ENCODE data around the gene AGAP1. TPM values are rescaled to one million over a fixed set of nuclear protein-coding genes. Genes with fewer than 3 reads are reported as not detected.
A peak's percentile ranks its signal among the peaks of the same experiment; 100 is the strongest.

Gene AGAP1
- polyA plus RNA-seq, 1 experiment = 12.4 TPM

DNA sequence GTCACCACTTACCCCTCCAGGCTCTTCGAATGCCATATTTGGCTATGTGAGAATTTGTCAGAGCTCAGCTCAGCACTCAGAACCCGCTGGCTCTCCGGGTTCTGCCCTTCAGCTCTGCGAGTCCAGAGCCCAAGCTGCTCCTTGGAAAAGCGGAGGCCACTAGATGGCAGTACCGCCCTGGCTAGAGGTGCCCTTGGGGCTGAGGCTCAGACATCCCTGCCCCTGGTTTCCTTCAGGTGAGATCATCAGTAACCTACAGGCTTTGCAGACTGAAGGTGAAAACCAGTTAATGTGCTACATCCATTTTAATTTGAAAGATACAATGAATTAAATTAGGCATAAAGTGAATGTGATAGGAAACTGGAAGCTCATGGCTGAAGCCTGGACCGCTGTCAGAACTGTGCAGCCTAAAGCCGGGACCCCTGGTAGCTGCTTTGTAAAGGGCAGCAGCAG lies 285.6 kb downstream of the AGAP1 start:
- ChIA-PET POLR2A (no interaction called here), CTCF (interaction anchor here (0.6 to 7.7 kb wide), 54 partner anchors 8 to 574 kb away, joined by 3 to 368 read pairs (median 5); partner anchors contain the start of gene GBX2)
- TF ChIP-seq, protein P1, sequence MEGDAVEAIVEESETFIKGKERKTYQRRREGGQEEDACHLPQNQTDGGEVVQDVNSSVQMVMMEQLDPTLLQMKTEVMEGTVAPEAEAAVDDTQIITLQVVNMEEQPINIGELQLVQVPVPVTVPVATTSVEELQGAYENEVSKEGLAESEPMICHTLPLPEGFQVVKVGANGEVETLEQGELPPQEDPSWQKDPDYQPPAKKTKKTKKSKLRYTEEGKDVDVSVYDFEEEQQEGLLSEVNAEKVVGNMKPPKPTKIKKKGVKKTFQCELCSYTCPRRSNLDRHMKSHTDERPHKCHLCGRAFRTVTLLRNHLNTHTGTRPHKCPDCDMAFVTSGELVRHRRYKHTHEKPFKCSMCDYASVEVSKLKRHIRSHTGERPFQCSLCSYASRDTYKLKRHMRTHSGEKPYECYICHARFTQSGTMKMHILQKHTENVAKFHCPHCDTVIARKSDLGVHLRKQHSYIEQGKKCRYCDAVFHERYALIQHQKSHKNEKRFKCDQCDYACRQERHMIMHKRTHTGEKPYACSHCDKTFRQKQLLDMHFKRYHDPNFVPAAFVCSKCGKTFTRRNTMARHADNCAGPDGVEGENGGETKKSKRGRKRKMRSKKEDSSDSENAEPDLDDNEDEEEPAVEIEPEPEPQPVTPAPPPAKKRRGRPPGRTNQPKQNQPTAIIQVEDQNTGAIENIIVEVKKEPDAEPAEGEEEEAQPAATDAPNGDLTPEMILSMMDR (IDR thresholded peaks at IDR 0.05; ENCODE audit: low read depth, low read length) = peak; percentile 97
- Histone ChIP-seq H3K27ac (ENCODE audit: low read depth, low read length) (no peak overlapping the region), H3K9me3 (ENCODE audit: control insufficient read depth, insufficient read depth, low read length) (no peaks in the 10 kb centered on the region), H3K27me3 (ENCODE audit: control insufficient read depth, insufficient read depth, low read length) (no peaks in the 10 kb centered on the region), H3K4me3 (ENCODE audit: low read depth, low read length) (no peak overlapping the region)
- peak; percentile 29 for DNase-seq (ENCODE audit: low read depth, low spot score)

DNA sequence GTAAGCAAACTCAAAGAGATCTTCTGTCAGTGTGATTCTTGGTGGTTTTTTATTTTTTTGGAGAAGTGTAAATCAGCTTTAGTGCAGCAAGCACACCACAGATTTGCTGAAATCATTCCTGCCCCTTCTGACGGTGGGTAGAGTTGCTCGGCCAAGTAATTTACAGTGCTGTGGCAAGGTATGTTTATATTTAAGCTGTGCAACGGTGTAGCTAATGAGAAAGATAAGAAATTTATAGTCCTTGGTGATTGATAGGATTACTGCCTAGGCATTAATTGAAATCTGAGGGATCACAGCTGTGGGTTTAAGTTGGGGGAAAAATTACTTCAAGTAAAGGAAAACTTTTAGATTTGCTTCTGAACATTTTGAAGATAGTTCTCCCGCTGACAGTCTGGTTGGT lies 286.6 kb downstream of the AGAP1 start:
- Histone ChIP-seq H3K27me3 (ENCODE audit: control insufficient read depth, insufficient read depth, low read length) (no peaks in the 10 kb centered on the region), H3K27ac (ENCODE audit: low read depth, low read length) (no peak overlapping the region), H3K4me3 (ENCODE audit: low read depth, low read length) (no peak overlapping the region), H3K9me3 (ENCODE audit: control insufficient read depth, insufficient read depth, low read length) (no peaks in the 10 kb centered on the region)
- TF ChIP-seq, protein P1 (IDR thresholded peaks at IDR 0.05; ENCODE audit: low read depth, low read length) = no peak
- ChIA-PET CTCF (interaction anchor here (0.6 to 7.7 kb wide), 28 partner anchors 9 to 1170 kb away, joined by 3 to 368 read pairs (median 6); partner anchors contain the start of gene GBX2), POLR2A (interaction anchor here (0.7 kb wide), 1 partner anchor 122 kb away, joined by 3 read pairs; no protein-coding TSS in a partner anchor)
- DNase-seq (ENCODE audit: low read depth, low spot score) = no peak

DNA sequence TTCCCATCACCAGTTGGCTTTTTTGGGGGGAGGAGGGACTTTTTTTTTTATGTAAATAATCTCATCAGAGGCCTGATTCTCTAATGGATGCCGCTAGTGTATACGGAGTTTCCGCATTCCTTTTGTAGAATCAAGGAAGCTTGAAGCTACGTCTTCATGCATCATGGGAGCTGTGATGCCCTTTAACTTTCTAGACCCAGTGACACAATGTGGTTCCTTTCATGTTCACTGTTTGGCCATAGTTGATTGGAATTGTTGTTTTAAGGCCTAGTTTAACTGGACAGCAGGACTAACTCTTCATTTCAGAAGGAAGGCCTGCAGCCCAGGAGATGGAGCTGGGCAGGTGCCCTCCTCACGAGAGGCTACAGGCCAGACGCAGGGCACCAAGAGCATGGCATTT lies 287.9 kb downstream of the AGAP1 start:
- no peak overlapping the region for H3K27ac ChIP-seq (ENCODE audit: low read depth, low read length)
- H3K9me3 ChIP-seq (ENCODE audit: control insufficient read depth, insufficient read depth, low read length) = no peaks in the 10 kb centered on the region
- no peak overlapping the region for H3K4me3 ChIP-seq (ENCODE audit: low read depth, low read length)
- ChIA-PET CTCF (interaction anchor here (1.3 to 7.7 kb wide), 3 partner anchors 15 to 398 kb away, joined by 3 to 368 read pairs (median 66); no protein-coding TSS in a partner anchor), POLR2A (no interaction called here)
- DNase-seq (ENCODE audit: low read depth, low spot score) = no peak
- H3K27me3 ChIP-seq (ENCODE audit: control insufficient read depth, insufficient read depth, low read length) = no peaks in the 10 kb centered on the region
- TF ChIP-seq, protein P1 (IDR thresholded peaks at IDR 0.05; ENCODE audit: low read depth, low read length) = no peak

DNA sequence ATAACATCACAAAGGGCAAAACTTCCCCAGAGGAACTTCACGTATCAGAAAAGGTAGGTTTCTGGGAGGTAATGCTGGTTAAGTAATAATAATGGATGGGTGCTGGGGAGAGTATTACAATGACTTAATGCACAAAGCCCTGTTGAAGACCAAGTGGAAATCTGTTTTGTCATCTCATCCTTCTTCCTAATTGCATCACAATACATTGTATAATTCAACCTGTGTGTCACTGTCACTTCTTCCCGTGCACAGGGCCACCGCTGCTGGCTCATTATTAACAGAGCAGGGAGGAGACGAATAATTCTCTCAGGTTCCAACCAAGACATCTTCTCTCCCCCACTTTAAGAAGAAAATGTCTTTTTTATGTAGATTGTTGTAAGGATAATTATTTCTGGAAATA lies 290.9 kb downstream of the AGAP1 start:
- no peaks in the 10 kb centered on the region for H3K27me3 ChIP-seq (ENCODE audit: control insufficient read depth, insufficient read depth, low read length)
- CTCF ChIA-PET = interaction anchor here (2.6 to 3.6 kb wide), 2 partner anchors 19 to 397 kb away, joined by 10 to 24 read pairs; no protein-coding TSS in a partner anchor
- POLR2A ChIA-PET = no interaction called here
- no peak for DNase-seq (ENCODE audit: low read depth, low spot score)
- no peak overlapping the region for H3K27ac ChIP-seq (ENCODE audit: low read depth, low read length)
- TF ChIP-seq, protein P1 (IDR thresholded peaks at IDR 0.05; ENCODE audit: low read depth, low read length) = no peak
- H3K9me3 ChIP-seq (ENCODE audit: control insufficient read depth, insufficient read depth, low read length) = no peaks in the 10 kb centered on the region; the same call in 1 of the 2 replicates
- no peak overlapping the region for H3K4me3 ChIP-seq (ENCODE audit: low read depth, low read length)

DNA sequence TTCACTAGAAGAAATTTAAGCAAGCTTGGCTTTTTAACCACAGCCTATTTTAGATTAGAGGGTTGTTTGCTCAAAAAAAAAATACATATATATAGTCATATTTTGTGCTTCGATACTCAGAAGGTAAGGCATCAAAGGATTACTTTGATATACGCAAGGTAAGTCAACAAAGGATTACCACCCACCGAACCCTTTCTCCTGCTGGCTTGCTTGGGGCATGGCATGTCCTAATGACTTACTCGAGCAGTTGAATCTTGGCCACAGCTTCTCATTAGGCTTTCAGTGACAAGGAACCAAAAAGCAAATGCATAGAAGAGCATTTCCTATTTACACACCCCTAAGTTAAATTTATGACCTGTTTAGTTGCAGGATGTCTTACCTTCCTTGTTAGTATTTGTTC lies 295.7 kb downstream of the AGAP1 start:
- ChIA-PET CTCF (interaction anchor here (0.6 to 2.8 kb wide), 7 partner anchors 10 to 392 kb away, joined by 3 to 36 read pairs (median 4); no protein-coding TSS in a partner anchor), POLR2A (no interaction called here)
- Histone ChIP-seq H3K27ac (ENCODE audit: low read depth, low read length) (no peak overlapping the region), H3K9me3 (ENCODE audit: control insufficient read depth, insufficient read depth, low read length) (no peaks in the 10 kb centered on the region; the same call in 1 of the 2 replicates), H3K4me3 (ENCODE audit: low read depth, low read length) (no peak overlapping the region), H3K27me3 (ENCODE audit: control insufficient read depth, insufficient read depth, low read length) (no peaks in the 10 kb centered on the region)
- TF ChIP-seq, protein P1 (IDR thresholded peaks at IDR 0.05; ENCODE audit: low read depth, low read length) = no peak
- no peak for DNase-seq (ENCODE audit: low read depth, low spot score)

Data from AG04450 (cell line).